ENCODE results near the gene THAP4.
"Not testable (repeated sequence)": the region's sequence is repeated elsewhere in the genome, so short reads cannot be mapped to it uniquely, and the experiment has no call there.

- not testable (repeated sequence) for TF ChIP-seq CTCF, EP300, POLR2A (IDR thresholded peaks at IDR 0.05)
Observed at GRCh38 chr2:241589863-241590262, 47.1 kb downstream of the THAP4 start.

Data from tibial nerve (tissue), 4 donors.